ENCODE measurements around the gene STRA8.
A peak's percentile ranks its signal among the peaks of the same experiment; 100 is the strongest.

STRA8 gene

DNA sequence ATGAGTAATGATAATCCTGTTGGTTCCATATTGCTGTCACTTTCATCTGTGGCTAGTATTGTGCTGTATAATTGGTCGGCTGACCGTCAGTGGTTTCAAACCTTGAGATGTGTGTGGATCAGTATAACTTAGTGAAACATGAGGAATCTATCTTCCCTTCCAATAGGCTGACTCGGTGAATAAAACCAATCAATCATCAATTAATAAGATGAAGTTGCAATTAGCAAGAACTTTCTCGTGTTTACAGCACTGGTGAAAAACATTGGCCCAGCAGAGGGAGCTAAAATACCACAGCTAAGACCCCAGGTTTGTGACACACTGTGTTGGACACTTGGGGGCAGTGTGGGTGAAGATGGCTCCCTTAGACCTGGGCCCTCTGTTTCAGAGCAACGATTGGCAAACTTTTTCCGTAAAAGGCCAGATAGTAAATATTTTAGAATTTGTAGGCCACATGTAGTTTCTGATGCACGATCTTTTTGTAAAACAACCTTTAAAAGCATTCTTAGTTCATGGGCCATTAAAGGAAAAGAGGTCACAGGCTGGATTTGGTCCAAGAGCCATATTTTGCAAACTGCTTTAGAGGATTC, 47.8 kb downstream of the STRA8 start:
- in situ Hi-C loops (cut with HindIII; ENCODE audit: low sequenced_read_pairs): no loop called here
- DNase-seq (ENCODE audit: low read depth): peak; percentile 85
- no peak overlapping the region for H3K4me3 ChIP-seq (ENCODE audit: low read depth, low read length)
- TF ChIP-seq, protein P1, sequence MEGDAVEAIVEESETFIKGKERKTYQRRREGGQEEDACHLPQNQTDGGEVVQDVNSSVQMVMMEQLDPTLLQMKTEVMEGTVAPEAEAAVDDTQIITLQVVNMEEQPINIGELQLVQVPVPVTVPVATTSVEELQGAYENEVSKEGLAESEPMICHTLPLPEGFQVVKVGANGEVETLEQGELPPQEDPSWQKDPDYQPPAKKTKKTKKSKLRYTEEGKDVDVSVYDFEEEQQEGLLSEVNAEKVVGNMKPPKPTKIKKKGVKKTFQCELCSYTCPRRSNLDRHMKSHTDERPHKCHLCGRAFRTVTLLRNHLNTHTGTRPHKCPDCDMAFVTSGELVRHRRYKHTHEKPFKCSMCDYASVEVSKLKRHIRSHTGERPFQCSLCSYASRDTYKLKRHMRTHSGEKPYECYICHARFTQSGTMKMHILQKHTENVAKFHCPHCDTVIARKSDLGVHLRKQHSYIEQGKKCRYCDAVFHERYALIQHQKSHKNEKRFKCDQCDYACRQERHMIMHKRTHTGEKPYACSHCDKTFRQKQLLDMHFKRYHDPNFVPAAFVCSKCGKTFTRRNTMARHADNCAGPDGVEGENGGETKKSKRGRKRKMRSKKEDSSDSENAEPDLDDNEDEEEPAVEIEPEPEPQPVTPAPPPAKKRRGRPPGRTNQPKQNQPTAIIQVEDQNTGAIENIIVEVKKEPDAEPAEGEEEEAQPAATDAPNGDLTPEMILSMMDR (IDR thresholded peaks at IDR 0.05; ENCODE audit: low read depth, low read length, missing control alignments): peak; percentile 94

DNA sequence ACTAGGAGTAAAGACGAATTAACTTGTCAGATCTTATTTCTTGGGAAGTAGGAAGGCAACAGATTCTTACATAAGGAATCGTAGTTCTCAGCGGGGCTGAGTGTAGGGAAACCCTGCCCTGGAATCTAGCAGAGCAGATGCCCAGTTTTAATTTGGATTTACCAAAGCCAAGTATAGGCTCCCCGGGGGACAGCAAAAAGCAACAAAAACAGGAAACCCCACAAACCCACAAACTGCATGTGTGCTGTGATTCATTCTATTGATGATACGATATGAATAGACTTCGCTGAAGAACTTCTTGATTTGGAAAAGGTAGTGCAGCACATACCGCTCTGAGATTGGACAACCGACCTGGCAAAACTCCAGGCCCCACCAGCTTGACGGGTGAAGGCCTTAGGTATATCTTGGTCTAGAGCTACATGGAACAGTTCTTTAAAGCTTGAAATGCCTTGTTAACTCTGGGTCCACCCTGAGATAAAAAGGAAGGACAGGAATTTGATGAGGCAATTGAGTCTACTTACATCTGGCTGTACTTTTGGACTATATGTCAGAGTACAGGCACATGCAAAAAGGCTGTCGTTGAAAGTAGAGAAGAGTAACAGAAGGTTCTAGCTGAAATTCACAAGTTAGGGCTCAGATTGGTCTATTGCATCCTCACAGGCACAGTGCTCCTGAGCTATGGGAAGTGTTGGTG, 49.1 kb downstream of the STRA8 start:
- H3K4me3 ChIP-seq (ENCODE audit: low read depth, low read length): no peak overlapping the region
- in situ Hi-C loops (cut with HindIII; ENCODE audit: low sequenced_read_pairs): no loop called here
- DNase-seq (ENCODE audit: low read depth): peak; percentile 94
- TF ChIP-seq, protein P1 (IDR thresholded peaks at IDR 0.05; ENCODE audit: low read depth, low read length, missing control alignments): no peak

DNA sequence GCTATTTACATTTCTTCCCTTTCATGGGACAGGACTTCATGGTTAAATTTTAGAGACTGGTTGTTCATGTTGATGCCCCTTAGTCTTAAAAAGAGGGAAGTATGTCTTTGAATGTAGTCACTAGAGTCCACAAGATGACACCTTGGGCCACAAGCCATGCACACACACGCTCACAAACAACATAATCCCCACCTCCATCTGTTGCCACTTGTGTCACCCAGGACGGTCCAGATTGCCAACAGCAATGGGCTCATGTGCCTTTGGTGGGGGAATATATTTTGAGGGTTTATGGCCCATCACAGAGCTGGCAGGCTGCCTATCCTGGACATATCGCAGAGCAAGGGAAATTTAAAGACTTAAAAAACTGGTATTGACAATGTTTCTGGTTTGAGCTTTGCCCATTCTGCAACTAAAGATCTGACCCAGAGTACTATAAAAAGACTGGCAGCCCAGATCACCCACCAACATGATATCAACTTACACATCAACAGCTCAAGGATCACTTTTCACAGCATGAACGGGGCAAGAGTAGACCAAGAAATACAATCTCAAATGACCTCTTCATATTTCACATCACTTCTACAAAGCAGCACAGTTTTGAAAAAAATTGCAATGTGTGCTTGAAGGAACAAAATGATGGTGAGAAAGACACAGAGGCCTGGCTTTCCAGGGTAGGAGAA, 50.5 kb downstream of the STRA8 start:
- TF ChIP-seq, protein P1 (IDR thresholded peaks at IDR 0.05; ENCODE audit: low read depth, low read length, missing control alignments): no peak
- in situ Hi-C loops (cut with HindIII; ENCODE audit: low sequenced_read_pairs): no loop called here
- no peak for DNase-seq (ENCODE audit: low read depth)
- no peak overlapping the region for H3K4me3 ChIP-seq (ENCODE audit: low read depth, low read length)

DNA sequence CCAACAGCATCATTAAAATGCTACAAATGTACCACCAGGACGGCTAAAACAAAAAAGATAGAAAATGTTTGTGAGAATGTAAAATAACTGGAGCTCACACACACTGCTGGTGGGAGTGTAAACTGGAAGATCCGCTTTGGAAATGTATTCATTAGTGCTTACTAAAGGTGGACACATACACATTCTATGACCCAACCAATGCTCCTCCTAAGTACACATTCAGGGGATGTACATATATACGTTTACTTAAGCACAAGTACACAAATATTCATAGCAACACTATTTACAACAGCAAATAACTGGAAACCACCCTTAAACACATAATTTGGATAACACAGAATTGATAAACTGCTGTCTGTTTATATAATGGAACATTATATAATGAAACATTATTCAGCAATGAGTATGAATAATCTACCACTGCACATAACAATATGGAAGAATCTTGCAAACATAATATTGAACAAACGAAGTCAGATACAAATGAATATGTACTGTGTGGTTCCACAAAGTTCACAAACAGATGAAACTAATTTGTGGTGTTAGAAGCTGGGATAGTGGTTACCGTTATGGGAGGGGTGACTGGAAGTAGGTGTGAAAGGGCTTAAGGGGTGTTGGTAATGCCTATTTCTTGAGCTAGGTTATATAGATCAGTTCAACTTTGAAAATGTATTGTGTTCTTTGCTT, 52.1 kb downstream of the STRA8 start:
- H3K4me3 ChIP-seq (ENCODE audit: low read depth, low read length): no peak overlapping the region
- DNase-seq (ENCODE audit: low read depth): no peak
- TF ChIP-seq, protein P1 (IDR thresholded peaks at IDR 0.05; ENCODE audit: low read depth, low read length, missing control alignments): no peak
- in situ Hi-C loops (cut with HindIII; ENCODE audit: low sequenced_read_pairs): no loop called here

DNA sequence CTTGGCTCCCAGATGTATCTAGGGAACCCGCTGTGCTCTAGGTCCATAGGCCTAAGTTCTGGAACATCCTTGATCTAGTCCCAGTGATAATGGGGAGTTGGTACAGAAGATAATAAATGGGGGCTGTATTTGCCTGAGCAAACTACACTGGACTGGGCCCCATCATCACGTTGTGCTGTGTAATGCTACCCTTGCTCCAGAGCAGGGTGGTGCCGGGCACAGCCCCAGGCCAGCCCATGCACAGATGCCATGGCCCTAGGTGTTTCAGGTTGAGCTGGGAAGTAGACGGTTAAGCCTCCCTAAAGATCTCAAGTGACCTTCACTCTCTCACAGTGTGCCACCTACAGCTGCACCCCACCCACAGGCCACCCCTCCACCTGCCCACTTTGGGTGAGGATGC, 53.2 kb downstream of the STRA8 start:
- no peak overlapping the region for H3K4me3 ChIP-seq (ENCODE audit: low read depth, low read length)
- no peak for DNase-seq (ENCODE audit: low read depth)
- in situ Hi-C loops (cut with HindIII; ENCODE audit: low sequenced_read_pairs): no loop called here
- TF ChIP-seq, protein P1 (IDR thresholded peaks at IDR 0.05; ENCODE audit: low read depth, low read length, missing control alignments): no peak

DNA sequence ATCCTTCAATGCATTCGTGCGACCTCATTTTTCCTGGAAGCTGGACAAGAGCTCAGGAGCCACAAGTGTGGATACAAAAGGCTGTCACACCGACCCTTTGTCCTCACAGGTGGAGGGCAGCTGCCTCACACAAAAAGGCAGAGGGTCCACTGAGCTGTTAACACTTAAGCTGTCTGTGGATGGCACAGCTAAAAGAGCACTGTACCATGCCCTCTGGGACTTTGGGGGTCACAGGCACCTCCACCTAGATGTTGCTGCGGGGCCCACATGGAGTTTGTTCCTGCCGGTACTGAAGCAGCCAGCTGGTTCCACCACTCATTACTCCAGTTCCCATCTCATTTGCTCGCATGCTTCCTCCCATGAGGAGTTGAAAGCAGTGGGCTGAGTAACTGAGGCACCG, 57.0 kb downstream of the STRA8 start:
- H3K4me3 ChIP-seq (ENCODE audit: low read depth, low read length): no peak overlapping the region
- in situ Hi-C loops (cut with HindIII; ENCODE audit: low sequenced_read_pairs): no loop called here
- DNase-seq (ENCODE audit: low read depth): no peak
- TF ChIP-seq, protein P1 (IDR thresholded peaks at IDR 0.05; ENCODE audit: low read depth, low read length, missing control alignments): no peak
